Smooth muscle cell (in vitro differentiated cells): ENCODE results near the gene SPAG7. TPM values are rescaled to one million over a fixed set of nuclear protein-coding genes. Genes with fewer than 3 reads are reported as not detected.

ENCODE experiments used
- DNase-seq: peaks from one replicate; lab custom pipeline; 2025; ENCODE audit not compliant: unreplicated experiment; lab: John Stamatoyannopoulos, UW
- H2AFZ ChIP-seq: fragments of 200-600 bp; sonication (generic); 2 replicates; pipeline ENCODE4 v1.6.0; 2016; ENCODE audit warnings: antibody characterized with exemption, low read depth, mild to moderate bottlenecking
- H3F3A ChIP-seq: fragments of 200-600 bp; sonication (generic); 2 replicates; pipeline ENCODE4 v1.6.0; 2017; ENCODE audit warnings: antibody characterized with exemption, low read depth
- H3K27ac ChIP-seq: fragments of 200-600 bp; sonication (generic); 2 replicates; pipeline ENCODE4 v1.5.1; 2016; ENCODE audit warnings: low read depth, mild to moderate bottlenecking
- H3K27me3 ChIP-seq: fragments of 200-600 bp; sonication (generic); 2 replicates; pipeline ENCODE4 v1.6.1; 2016; ENCODE audit warnings: low read depth, mild to moderate bottlenecking
- H3K36me3 ChIP-seq: fragments of 200-600 bp; sonication (generic); 2 replicates; pipeline ENCODE4 v1.5.1; 2016; ENCODE audit warnings: low read depth
- H3K4me1 ChIP-seq: fragments of 200-600 bp; sonication (generic); 2 replicates; pipeline ENCODE4 v1.5.1; 2016; ENCODE audit warnings: low read depth
- H3K4me2 ChIP-seq: fragments of 200-600 bp; sonication (generic); 2 replicates; pipeline ENCODE4 v1.6.0; 2016; ENCODE audit warnings: mild to moderate bottlenecking
- H3K4me3 ChIP-seq: fragments of 200-600 bp; sonication (generic); 2 replicates; pipeline ENCODE4 v1.5.1; 2016; ENCODE audit warnings: mild to moderate bottlenecking
- H3K79me2 ChIP-seq: fragments of 200-600 bp; sonication (generic); 2 replicates; pipeline ENCODE4 v1.6.0; 2016; ENCODE audit warnings: low read depth, mild to moderate bottlenecking
- H3K9ac ChIP-seq: fragments of 200-600 bp; sonication (generic); 2 replicates; pipeline ENCODE4 v1.6.0; 2016; ENCODE audit warnings: low read depth
- H3K9me3 ChIP-seq: fragments of 200-600 bp; sonication (generic); replicated peaks from 2 replicates; pipeline ENCODE4 v1.5.1; 2016; ENCODE audit warnings: low read depth
- H4K20me1 ChIP-seq: fragments of 200-600 bp; sonication (generic); 2 replicates; pipeline ENCODE4 v1.6.0; 2016; ENCODE audit warnings: low read depth
- CTCF ChIP-seq: fragments of 200-600 bp; sonication (generic); IDR thresholded peaks from 2 replicates; pipeline ENCODE4 v1.5.1; 2017; ENCODE audit warnings: borderline replicate concordance, mild to moderate bottlenecking, antibody characterized with exemption; ENCODE audit not compliant: insufficient read depth, poor library complexity, severe bottlenecking
- WGBS: methylation state at CpG from one replicate; pipeline ENCODE4 v1.1.7; 2016; ENCODE audit warnings: low lambda C conversion rate; 5-methylcytosine and 5-hydroxymethylcytosine counted together
- polyA plus RNA-seq: library from polyadenylated mRNA; unstranded; fragments of >200 nt; fragmentation: Nextera tagmentation; extraction: Ambion mirVana; gene quantifications from 2 replicates; pipeline ENCODE4 v1.2.1, GENCODE V29; 2016
- total RNA-seq: library from RNA; depleted of rRNA; stranded (reverse); fragments of >200 nt; gene quantifications from 2 replicates; pipeline ENCODE4 v1.2.3, GENCODE V29; 2014

SPAG7 gene
- total and polyA plus RNA-seq, 2 experiments from 2014 or later = 70.7 to 192 TPM

GRCh38 chr17:4938069-4938491, 29.5 kb downstream of the SPAG7 start:
- no peak for TF ChIP-seq CTCF
- no peak overlapping the region for H3K4me3 ChIP-seq
- no peak overlapping the region for H3K9ac ChIP-seq

DNA sequence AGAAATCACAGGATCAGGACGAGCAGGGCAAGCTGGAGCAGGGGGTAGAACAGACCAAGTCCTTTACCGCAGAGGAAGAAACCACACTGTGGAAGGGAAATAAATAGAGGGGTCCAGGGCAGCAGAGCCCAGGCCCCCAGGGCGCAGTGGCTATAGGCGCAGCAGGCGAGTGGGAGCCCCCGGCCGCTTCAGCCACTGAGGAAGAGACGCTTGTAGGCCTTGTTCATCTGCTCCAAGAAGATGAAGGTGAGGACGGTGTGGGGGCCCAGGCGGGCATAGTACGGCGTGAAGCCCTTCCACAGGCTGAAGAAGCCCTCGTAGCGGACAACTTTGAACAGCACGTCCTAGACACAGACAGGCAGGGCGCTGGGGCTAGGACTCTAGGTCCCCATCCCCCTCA, 30.1 kb downstream of the SPAG7 start:
- H3K9ac ChIP-seq = no peak overlapping the region
- H3K27ac ChIP-seq = no peak overlapping the region
- H3K4me1 ChIP-seq = peaks cover 12% of the 10 kb centered on the region
- H3K4me2 ChIP-seq = no peak overlapping the region
- no peaks in the 10 kb centered on the region for H3K9me3 ChIP-seq
- no peak overlapping the region for H2AFZ ChIP-seq
- peaks cover 28% of the 10 kb centered on the region for H3K79me2 ChIP-seq
- H3K36me3 ChIP-seq = no peaks in the 10 kb centered on the region
- WGBS = 90% methylated on average over 15 of the region's 16 CpGs
- no peak for TF ChIP-seq CTCF
- peaks cover 4% of the 10 kb centered on the region for H4K20me1 ChIP-seq
- no peak overlapping the region for H3K4me3 ChIP-seq
- no peak for DNase-seq
- H3K27me3 ChIP-seq = no peaks in the 10 kb centered on the region
- peaks cover 7% of the 10 kb centered on the region for H3F3A ChIP-seq

More at GRCh38 chr17:4938069-4938491, 29.5 kb downstream of the SPAG7 start:
- Histone ChIP-seq H3K79me2 (peaks cover 31% of the 10 kb centered on the region), H4K20me1 (peaks cover 4% of the 10 kb centered on the region), H3K4me2 (peak overlapping the region; percentile 95), H3K36me3 (no peaks in the 10 kb centered on the region), H2AFZ (no peak overlapping the region), H3K27me3 (no peaks in the 10 kb centered on the region), H3F3A (peaks cover 12% of the 10 kb centered on the region), H3K27ac (no peak overlapping the region), H3K9me3 (no peaks in the 10 kb centered on the region), H3K4me1 (peaks cover 12% of the 10 kb centered on the region)
- WGBS = 98% methylated on average over 11 of the region's 11 CpGs
- no peak for DNase-seq

GRCh38 chr17:4936436-4936835, 31.2 kb downstream of the SPAG7 start:
- peaks cover 11% of the 10 kb centered on the region for H3K4me1 ChIP-seq
- 92% methylated on average over 3 of the region's 3 CpGs for WGBS
- no peaks in the 10 kb centered on the region for H3K36me3 ChIP-seq
- peaks cover 18% of the 10 kb centered on the region for H3K79me2 ChIP-seq
- TF ChIP-seq CTCF = no peak
- DNase-seq = no peak
- H3K4me2 ChIP-seq = no peak overlapping the region
- no peak overlapping the region for H3K9ac ChIP-seq
- no peak overlapping the region for H2AFZ ChIP-seq
- H4K20me1 ChIP-seq = no peaks in the 10 kb centered on the region
- H3K4me3 ChIP-seq = no peak overlapping the region
- peaks cover under 1% of the 10 kb centered on the region for H3F3A ChIP-seq
- H3K9me3 ChIP-seq = no peaks in the 10 kb centered on the region
- H3K27me3 ChIP-seq = no peaks in the 10 kb centered on the region
- H3K27ac ChIP-seq = no peak overlapping the region

GRCh38 chr17:4935650-4936049, 32.0 kb downstream of the SPAG7 start:
- no peak for DNase-seq

More at GRCh38 chr17:4935650-4936049, 32.0 kb downstream of the SPAG7 start:
- no peak overlapping the region for H3K27ac ChIP-seq
- no peaks in the 10 kb centered on the region for H3K36me3 ChIP-seq
- peaks cover 11% of the 10 kb centered on the region for H3K79me2 ChIP-seq
- H3K4me2 ChIP-seq = no peak overlapping the region
- no peak for TF ChIP-seq CTCF
- peaks cover 5% of the 10 kb centered on the region for H3K4me1 ChIP-seq
- no peaks in the 10 kb centered on the region for H3K27me3 ChIP-seq
- no peaks in the 10 kb centered on the region for H3F3A ChIP-seq
- H3K9me3 ChIP-seq = no peaks in the 10 kb centered on the region
- H3K9ac ChIP-seq = no peak overlapping the region
- H2AFZ ChIP-seq = no peak overlapping the region
- no peak overlapping the region for H3K4me3 ChIP-seq
- no peaks in the 10 kb centered on the region for H4K20me1 ChIP-seq
